Measurements from ENCODE around the gene LMBR1.
"Not testable (repeated sequence)": the region's sequence is repeated elsewhere in the genome, so short reads cannot be mapped to it uniquely, and the experiment has no call there.

LMBR1 gene

DNA sequence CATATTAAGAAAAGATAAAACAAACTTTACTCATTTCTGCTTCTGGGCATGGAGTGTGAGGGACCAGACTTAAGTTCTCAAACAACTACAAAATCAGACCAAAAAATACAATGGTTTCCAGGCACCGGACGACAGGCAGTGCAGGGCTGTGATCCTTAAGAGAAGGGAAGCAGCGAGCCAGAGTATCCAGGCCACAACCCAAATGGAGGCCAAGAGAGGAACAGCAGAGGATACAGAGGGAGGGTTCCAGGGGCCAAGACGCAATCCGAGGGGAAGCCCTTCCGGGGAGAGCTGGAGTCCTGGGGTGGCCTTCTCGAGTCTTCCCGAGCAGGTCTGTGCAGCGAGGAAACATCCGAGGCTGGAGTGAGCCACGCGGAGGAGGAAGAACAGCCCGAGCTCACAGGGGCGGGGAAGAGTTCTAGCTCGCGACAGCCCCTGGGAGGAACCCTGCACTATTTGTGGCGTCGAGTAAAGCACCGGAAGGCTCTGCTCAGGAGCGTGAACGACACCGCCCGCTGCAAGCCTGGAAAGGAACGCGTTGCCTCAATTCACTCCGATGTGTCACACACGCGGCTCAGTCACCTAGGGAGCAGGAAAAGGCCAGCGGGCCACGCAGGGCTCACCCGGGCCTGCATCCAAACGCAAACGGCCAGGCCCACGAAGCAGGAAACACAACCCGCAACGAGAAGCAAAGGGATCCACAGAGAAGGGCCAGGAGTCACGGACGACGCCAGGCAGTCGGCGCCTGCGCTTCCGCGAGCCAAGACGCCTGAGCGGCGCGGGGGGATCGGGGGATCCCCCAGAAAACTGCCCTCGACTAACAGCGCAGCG is 253.3 kb downstream of the LMBR1 start:
- H3K79me2 ChIP-seq (ENCODE audit: insufficient read depth, low read length): no peaks in the 10 kb centered on the region
- H2AFZ ChIP-seq (ENCODE audit: low read depth, low read length): no peak overlapping the region

DNA sequence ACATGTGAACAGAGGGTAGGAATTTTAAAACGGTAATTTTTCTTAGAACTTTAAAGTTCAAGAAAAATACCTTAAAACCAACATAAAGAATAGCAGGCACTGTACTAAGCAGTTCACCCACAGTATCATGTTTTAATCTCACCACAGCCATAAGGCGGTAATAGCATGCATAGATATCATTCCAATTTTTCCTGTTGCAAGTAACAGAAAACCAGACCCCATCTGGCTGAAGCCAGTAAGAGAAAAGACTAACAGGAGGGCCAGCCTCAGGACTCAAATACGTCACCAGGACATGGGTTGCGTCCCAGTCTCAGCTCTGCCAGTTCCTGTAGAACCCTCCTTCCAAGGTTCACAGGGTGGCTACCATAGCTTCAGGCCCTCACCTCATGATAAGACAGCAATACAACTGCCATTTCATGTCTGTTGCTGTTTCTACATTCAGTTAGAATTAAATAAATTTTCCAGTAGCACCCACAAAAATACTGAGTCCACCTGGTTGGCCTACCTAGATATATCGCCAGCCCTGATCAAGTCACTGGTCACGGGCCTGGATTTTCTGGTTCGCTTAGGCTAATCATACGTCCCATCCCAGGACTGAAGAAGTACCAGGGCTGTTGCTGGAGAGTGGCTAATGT is 254.4 kb downstream of the LMBR1 start:
- no peak for DNase-seq
- Histone ChIP-seq H3K9ac (ENCODE audit: low read depth, low read length) (no peak overlapping the region), H3K4me2 (ENCODE audit: insufficient read depth, low read length) (no peak overlapping the region), H3K4me1 (ENCODE audit: insufficient read depth, low read length) (no peaks in the 10 kb centered on the region), H3K36me3 (ENCODE audit: insufficient read depth, low read length) (no peaks in the 10 kb centered on the region), H3K79me2 (ENCODE audit: insufficient read depth, low read length) (no peaks in the 10 kb centered on the region), H3K9me3 (ENCODE audit: insufficient read depth, low read length, severe bottlenecking) (peaks cover 9% of the 10 kb centered on the region), H4K20me1 (ENCODE audit: insufficient read depth, low read length) (no peaks in the 10 kb centered on the region), H2AFZ (ENCODE audit: low read depth, low read length) (no peak overlapping the region), H3K27me3 (ENCODE audit: insufficient read depth, low read length, poor library complexity) (no peaks in the 10 kb centered on the region), H3K4me3 (ENCODE audit: low read depth in 1 of 2, low read length in 2 of 2) (no peak overlapping the region), H3K27ac (ENCODE audit: low read length) (no peak overlapping the region)
- TF ChIP-seq EZH2 (IDR thresholded peaks at IDR 0.05; ENCODE audit: borderline replicate concordance, low read depth, low read length, severe bottlenecking): no peak
- no peak for TF ChIP-seq CTCF (IDR thresholded peaks at IDR 0.05; ENCODE audit: borderline replicate concordance, extremely low read depth, low read length, poor library complexity, severe bottlenecking)
- no peak for ATAC-seq (ENCODE audit: insufficient read depth, low read depth)

More for the DNA sequence above, 253.3 kb downstream of the LMBR1 start:
- Histone ChIP-seq H3K9ac (ENCODE audit: low read depth, low read length) (no peak overlapping the region), H4K20me1 (ENCODE audit: insufficient read depth, low read length) (no peaks in the 10 kb centered on the region), H3K4me2 (ENCODE audit: insufficient read depth, low read length) (no peak overlapping the region), H3K27ac (ENCODE audit: low read length) (no peak overlapping the region), H3K4me3 (ENCODE audit: low read depth in 1 of 2, low read length in 2 of 2) (no peak overlapping the region), H3K27me3 (ENCODE audit: insufficient read depth, low read length, poor library complexity) (peaks cover 3% of the 10 kb centered on the region), H3K4me1 (ENCODE audit: insufficient read depth, low read length) (no peaks in the 10 kb centered on the region), H3K36me3 (ENCODE audit: insufficient read depth, low read length) (no peaks in the 10 kb centered on the region), H3K9me3 (ENCODE audit: insufficient read depth, low read length, severe bottlenecking) (peaks cover 9% of the 10 kb centered on the region)
- DNase-seq: no peak
- ATAC-seq (ENCODE audit: insufficient read depth, low read depth): no peak
- TF ChIP-seq EZH2 (IDR thresholded peaks at IDR 0.05; ENCODE audit: borderline replicate concordance, low read depth, low read length, severe bottlenecking) (no peak), CTCF (IDR thresholded peaks at IDR 0.05; ENCODE audit: borderline replicate concordance, extremely low read depth, low read length, poor library complexity, severe bottlenecking) (no peak)

GRCh38 chr7:156637093-156637492 is 255.9 kb downstream of the LMBR1 start:
- ATAC-seq (ENCODE audit: insufficient read depth, low read depth); H4K20me1 ChIP-seq (ENCODE audit: insufficient read depth, low read length): not testable (repeated sequence)

More at GRCh38 chr7:156637093-156637492, 255.9 kb downstream of the LMBR1 start:
- not testable (repeated sequence) for DNase-seq; H3K4me2 ChIP-seq (ENCODE audit: insufficient read depth, low read length); H3K27me3 ChIP-seq (ENCODE audit: insufficient read depth, low read length, poor library complexity); H3K9me3 ChIP-seq (ENCODE audit: insufficient read depth, low read length, severe bottlenecking); H2AFZ ChIP-seq (ENCODE audit: low read depth, low read length); H3K79me2 ChIP-seq (ENCODE audit: insufficient read depth, low read length); H3K4me3 ChIP-seq (ENCODE audit: low read depth in 1 of 2, low read length in 2 of 2); H3K4me1 ChIP-seq (ENCODE audit: insufficient read depth, low read length); H3K36me3 ChIP-seq (ENCODE audit: insufficient read depth, low read length); H3K9ac ChIP-seq (ENCODE audit: low read depth, low read length); H3K27ac ChIP-seq (ENCODE audit: low read length)
